ENCODE data around the gene DOCK3. TPM values are rescaled to one million over a fixed set of nuclear protein-coding genes. Genes with fewer than 3 reads are reported as not detected.

The DOCK3 gene
- total RNA-seq, 1 experiment from 2014 or later = 0.04 TPM

DNA sequence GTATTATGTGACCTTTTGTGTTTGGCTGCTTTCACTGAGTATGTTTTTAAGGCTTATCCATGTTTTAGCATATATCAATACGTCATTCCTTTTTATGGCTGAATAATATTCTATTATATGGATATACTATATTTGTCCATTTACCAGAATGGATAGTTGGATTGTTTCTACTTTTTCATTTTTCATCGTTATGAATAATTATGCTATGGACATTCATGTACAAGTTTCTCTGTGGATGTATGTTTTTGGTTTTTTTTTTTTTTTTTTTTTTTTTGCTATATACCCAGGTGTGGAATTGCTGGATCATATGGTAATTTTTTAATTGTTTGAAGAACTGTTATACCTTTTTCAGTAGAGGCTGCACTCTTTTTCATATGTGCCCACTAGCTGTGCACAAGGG is 23.5 kb downstream of the DOCK3 start:
- Histone ChIP-seq H2AFZ (ENCODE audit: low read length) (no peak overlapping the region), H3K36me3 (ENCODE audit: insufficient read depth, low read length) (no peaks in the 10 kb centered on the region), H3K4me3 (ENCODE audit: low read length) (no peak overlapping the region), H3K27me3 (ENCODE audit: low read length) (no peaks in the 10 kb centered on the region), H3K4me1 (ENCODE audit: low read length) (no peaks in the 10 kb centered on the region), H3K9ac (ENCODE audit: low read length) (no peak overlapping the region), H3K9me2 (replicated peaks; ENCODE audit: insufficient read depth, low read length) (no peaks in the 10 kb centered on the region; the same call in 1 of the 2 replicates), H3K4me2 (ENCODE audit: low read depth, low read length, poor library complexity, severe bottlenecking) (no peak overlapping the region), H3K9me3 (ENCODE audit: low read length) (no peaks in the 10 kb centered on the region), H3K79me2 (ENCODE audit: low read length) (no peaks in the 10 kb centered on the region), H4K20me1 (ENCODE audit: insufficient read depth, low read depth, low read length) (no peaks in the 10 kb centered on the region), H3K27ac (ENCODE audit: low read length) (no peak overlapping the region)
- DNase-seq = no peak

GRCh38 chr3:50708620-50709019 is 33.9 kb downstream of the DOCK3 start:
- Histone ChIP-seq H3K9ac (ENCODE audit: low read length) (no peak overlapping the region), H3K27me3 (ENCODE audit: low read length) (no peaks in the 10 kb centered on the region), H3K4me2 (ENCODE audit: low read depth, low read length, poor library complexity, severe bottlenecking) (no peak overlapping the region), H3K4me3 (ENCODE audit: low read length) (no peak overlapping the region), H4K20me1 (ENCODE audit: insufficient read depth, low read depth, low read length) (no peaks in the 10 kb centered on the region), H3K79me2 (ENCODE audit: low read length) (no peaks in the 10 kb centered on the region), H2AFZ (ENCODE audit: low read length) (no peak overlapping the region), H3K9me2 (replicated peaks; ENCODE audit: insufficient read depth, low read length) (no peaks in the 10 kb centered on the region), H3K4me1 (ENCODE audit: low read length) (no peaks in the 10 kb centered on the region), H3K9me3 (ENCODE audit: low read length) (no peaks in the 10 kb centered on the region), H3K36me3 (ENCODE audit: insufficient read depth, low read length) (no peaks in the 10 kb centered on the region), H3K27ac (ENCODE audit: low read length) (no peak overlapping the region)
- no peak for DNase-seq

GRCh38 chr3:50714946-50715345 is 40.2 kb downstream of the DOCK3 start:
- no peak overlapping the region for H2AFZ ChIP-seq (ENCODE audit: low read length)
- no peaks in the 10 kb centered on the region for H3K9me3 ChIP-seq (ENCODE audit: low read length)
- no peaks in the 10 kb centered on the region for H3K4me1 ChIP-seq (ENCODE audit: low read length)
- H4K20me1 ChIP-seq (ENCODE audit: insufficient read depth, low read depth, low read length) = no peaks in the 10 kb centered on the region
- no peaks in the 10 kb centered on the region for H3K27me3 ChIP-seq (ENCODE audit: low read length)
- H3K9me2 ChIP-seq (replicated peaks; ENCODE audit: insufficient read depth, low read length) = no peaks in the 10 kb centered on the region
- H3K79me2 ChIP-seq (ENCODE audit: low read length) = no peaks in the 10 kb centered on the region
- no peak overlapping the region for H3K4me3 ChIP-seq (ENCODE audit: low read length)
- no peak for DNase-seq
- H3K4me2 ChIP-seq (ENCODE audit: low read depth, low read length, poor library complexity, severe bottlenecking) = no peak overlapping the region
- no peak overlapping the region for H3K9ac ChIP-seq (ENCODE audit: low read length)
- no peaks in the 10 kb centered on the region for H3K36me3 ChIP-seq (ENCODE audit: insufficient read depth, low read length)
- no peak overlapping the region for H3K27ac ChIP-seq (ENCODE audit: low read length)

DNA sequence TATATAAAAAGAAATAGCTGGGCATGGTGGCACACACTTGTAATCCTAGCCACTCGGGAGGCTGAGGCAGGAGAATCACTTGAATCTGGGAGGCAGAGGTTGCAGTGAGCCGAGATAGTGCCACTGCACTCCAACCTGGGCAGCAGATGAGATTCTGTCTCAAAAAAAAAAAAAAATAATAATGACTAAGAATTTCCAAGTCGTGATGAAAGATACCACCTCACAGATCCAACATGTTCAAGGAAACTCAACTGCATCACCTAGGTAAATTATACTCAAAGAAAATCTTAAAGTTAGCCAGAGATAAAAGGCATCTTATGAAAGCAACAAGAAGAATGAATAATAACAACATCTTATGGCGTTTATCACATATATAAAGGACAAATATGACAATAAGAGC is 50.1 kb downstream of the DOCK3 start:
- Histone ChIP-seq H3K9ac (ENCODE audit: low read length) (no peak overlapping the region), H3K9me2 (replicated peaks; ENCODE audit: insufficient read depth, low read length) (no peaks in the 10 kb centered on the region)

DNA sequence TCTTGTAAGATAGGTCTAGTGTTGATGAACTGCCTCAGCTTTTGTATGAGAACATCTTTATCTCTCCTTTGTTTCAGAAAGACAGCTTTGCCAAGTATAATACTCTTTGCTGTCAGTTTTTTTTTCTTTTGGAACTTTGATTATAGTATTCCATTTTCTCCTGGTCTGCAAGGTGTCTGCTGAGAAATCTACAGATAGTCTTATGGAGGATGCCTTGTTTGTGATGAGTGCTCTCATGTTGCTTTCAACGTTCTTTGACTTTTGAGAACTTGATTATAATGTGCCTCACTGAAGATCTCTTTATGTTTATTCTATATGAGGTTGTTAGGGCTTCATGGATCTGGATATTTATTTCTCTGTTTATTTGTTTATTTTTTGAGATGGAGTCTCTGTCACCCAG is 60.3 kb downstream of the DOCK3 start:
- H3K27me3 ChIP-seq (ENCODE audit: low read length) = no peaks in the 10 kb centered on the region
- no peak overlapping the region for H3K4me2 ChIP-seq (ENCODE audit: low read depth, low read length, poor library complexity, severe bottlenecking)

More for the DNA sequence above, 50.1 kb downstream of the DOCK3 start:
- no peaks in the 10 kb centered on the region for H3K79me2 ChIP-seq (ENCODE audit: low read length)
- H3K36me3 ChIP-seq (ENCODE audit: insufficient read depth, low read length) = no peaks in the 10 kb centered on the region
- no peak overlapping the region for H3K4me2 ChIP-seq (ENCODE audit: low read depth, low read length, poor library complexity, severe bottlenecking)
- H3K27ac ChIP-seq (ENCODE audit: low read length) = no peak overlapping the region
- H3K9me3 ChIP-seq (ENCODE audit: low read length) = no peaks in the 10 kb centered on the region
- no peak overlapping the region for H2AFZ ChIP-seq (ENCODE audit: low read length)
- H3K4me3 ChIP-seq (ENCODE audit: low read length) = no peak overlapping the region
- H3K27me3 ChIP-seq (ENCODE audit: low read length) = no peaks in the 10 kb centered on the region
- DNase-seq = no peak
- H4K20me1 ChIP-seq (ENCODE audit: insufficient read depth, low read depth, low read length) = no peaks in the 10 kb centered on the region
- no peaks in the 10 kb centered on the region for H3K4me1 ChIP-seq (ENCODE audit: low read length)

GRCh38 chr3:50737193-50737905 is 62.6 kb downstream of the DOCK3 start:
- Histone ChIP-seq H3K9ac (ENCODE audit: low read length) (no peak overlapping the region), H3K36me3 (ENCODE audit: insufficient read depth, low read length) (no peaks in the 10 kb centered on the region), H3K27ac (ENCODE audit: low read length) (no peak overlapping the region), H3K4me2 (ENCODE audit: low read depth, low read length, poor library complexity, severe bottlenecking) (no peak overlapping the region), H3K9me2 (replicated peaks; ENCODE audit: insufficient read depth, low read length) (no peaks in the 10 kb centered on the region), H2AFZ (ENCODE audit: low read length) (no peak overlapping the region), H3K79me2 (ENCODE audit: low read length) (no peaks in the 10 kb centered on the region), H3K4me1 (ENCODE audit: low read length) (no peaks in the 10 kb centered on the region), H3K9me3 (ENCODE audit: low read length) (no peaks in the 10 kb centered on the region), H3K4me3 (ENCODE audit: low read length) (no peak overlapping the region), H4K20me1 (ENCODE audit: insufficient read depth, low read depth, low read length) (no peaks in the 10 kb centered on the region), H3K27me3 (ENCODE audit: low read length) (no peaks in the 10 kb centered on the region)
- no peak for DNase-seq

More for the DNA sequence above, 60.3 kb downstream of the DOCK3 start:
- Histone ChIP-seq H3K9ac (ENCODE audit: low read length) (no peak overlapping the region), H2AFZ (ENCODE audit: low read length) (no peak overlapping the region), H3K4me3 (ENCODE audit: low read length) (no peak overlapping the region), H3K27ac (ENCODE audit: low read length) (no peak overlapping the region), H3K79me2 (ENCODE audit: low read length) (no peaks in the 10 kb centered on the region), H3K9me3 (ENCODE audit: low read length) (no peaks in the 10 kb centered on the region), H3K9me2 (replicated peaks; ENCODE audit: insufficient read depth, low read length) (no peaks in the 10 kb centered on the region), H4K20me1 (ENCODE audit: insufficient read depth, low read depth, low read length) (no peaks in the 10 kb centered on the region), H3K4me1 (ENCODE audit: low read length) (no peaks in the 10 kb centered on the region), H3K36me3 (ENCODE audit: insufficient read depth, low read length) (no peaks in the 10 kb centered on the region)
- no peak for DNase-seq

DNA sequence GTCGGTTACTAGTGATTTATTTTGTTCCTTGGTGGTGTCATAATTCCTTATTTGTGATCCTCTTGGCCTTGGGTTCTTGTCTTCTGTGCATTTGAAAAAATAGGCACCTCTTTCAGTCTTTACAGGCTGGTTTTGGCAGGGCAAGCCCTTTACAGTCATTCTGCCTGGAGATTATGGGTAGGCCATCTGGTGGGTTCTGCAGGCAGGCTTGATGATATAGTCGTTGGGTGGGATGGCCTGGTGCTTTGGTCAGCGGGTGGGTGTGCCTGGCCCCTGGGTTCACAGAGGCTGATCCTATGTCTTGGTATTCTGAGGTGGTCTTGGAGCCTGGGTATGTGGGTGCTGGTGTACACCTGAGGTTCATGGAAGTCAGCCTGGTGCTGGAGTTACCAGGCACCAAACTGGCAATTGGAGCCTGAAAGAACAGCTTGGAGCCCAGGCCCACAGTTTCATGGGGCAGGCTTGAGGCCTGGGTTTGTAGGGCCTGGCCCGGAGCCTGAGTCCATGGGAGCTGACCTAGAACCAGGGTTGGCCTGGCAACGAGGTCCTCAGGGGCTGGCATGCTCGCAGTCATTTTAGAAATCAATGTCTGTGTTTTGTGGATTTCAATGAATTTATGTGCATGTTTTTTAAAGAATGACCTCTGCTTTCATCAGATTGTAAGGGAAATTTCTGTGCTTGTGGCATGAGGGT is 63.3 kb downstream of the DOCK3 start:
- H3K27me3 ChIP-seq (ENCODE audit: low read length) = no peaks in the 10 kb centered on the region
- no peaks in the 10 kb centered on the region for H3K9me3 ChIP-seq (ENCODE audit: low read length)
- H3K27ac ChIP-seq (ENCODE audit: low read length) = no peak overlapping the region
- no peaks in the 10 kb centered on the region for H3K4me1 ChIP-seq (ENCODE audit: low read length)
- H3K9ac ChIP-seq (ENCODE audit: low read length) = no peak overlapping the region
- H3K79me2 ChIP-seq (ENCODE audit: low read length) = no peaks in the 10 kb centered on the region
- H2AFZ ChIP-seq (ENCODE audit: low read length) = no peak overlapping the region
- no peak overlapping the region for H3K4me2 ChIP-seq (ENCODE audit: low read depth, low read length, poor library complexity, severe bottlenecking)
- H3K9me2 ChIP-seq (replicated peaks; ENCODE audit: insufficient read depth, low read length) = no peaks in the 10 kb centered on the region
- no peaks in the 10 kb centered on the region for H3K36me3 ChIP-seq (ENCODE audit: insufficient read depth, low read length)
- H3K4me3 ChIP-seq (ENCODE audit: low read length) = no peak overlapping the region
- no peaks in the 10 kb centered on the region for H4K20me1 ChIP-seq (ENCODE audit: insufficient read depth, low read depth, low read length)
- no peak for DNase-seq

- Histone ChIP-seq H3K9ac (ENCODE audit: low read length) (no peak overlapping the region), H3K27ac (ENCODE audit: low read length) (no peak overlapping the region), H2AFZ (ENCODE audit: low read length) (no peak overlapping the region), H3K4me2 (ENCODE audit: low read depth, low read length, poor library complexity, severe bottlenecking) (no peak overlapping the region), H3K36me3 (ENCODE audit: insufficient read depth, low read length) (no peaks in the 10 kb centered on the region), H3K4me1 (ENCODE audit: low read length) (no peaks in the 10 kb centered on the region), H3K27me3 (ENCODE audit: low read length) (no peaks in the 10 kb centered on the region), H3K9me2 (replicated peaks; ENCODE audit: insufficient read depth, low read length) (no peaks in the 10 kb centered on the region), H4K20me1 (ENCODE audit: insufficient read depth, low read depth, low read length) (no peaks in the 10 kb centered on the region), H3K4me3 (ENCODE audit: low read length) (no peak overlapping the region), H3K79me2 (ENCODE audit: low read length) (no peaks in the 10 kb centered on the region), H3K9me3 (ENCODE audit: low read length) (no peaks in the 10 kb centered on the region)
- no peak for DNase-seq
Measured at GRCh38 chr3:50743643-50744042, 68.9 kb downstream of the DOCK3 start.
